HG03571 (cell line): Measurements from ENCODE around the gene PRICKLE3.
"Not testable (repeated sequence)": the region's sequence is repeated elsewhere in the genome, so short reads cannot be mapped to it uniquely, and the experiment has no call there.

ENCODE experiments used
- ATAC-seq: cut with Tn5 transposase; IDR thresholded peaks from one replicate; pipeline ENCODE4 v1.9.1; 2021; ENCODE audit not compliant: unreplicated experiment

Gene PRICKLE3

DNA sequence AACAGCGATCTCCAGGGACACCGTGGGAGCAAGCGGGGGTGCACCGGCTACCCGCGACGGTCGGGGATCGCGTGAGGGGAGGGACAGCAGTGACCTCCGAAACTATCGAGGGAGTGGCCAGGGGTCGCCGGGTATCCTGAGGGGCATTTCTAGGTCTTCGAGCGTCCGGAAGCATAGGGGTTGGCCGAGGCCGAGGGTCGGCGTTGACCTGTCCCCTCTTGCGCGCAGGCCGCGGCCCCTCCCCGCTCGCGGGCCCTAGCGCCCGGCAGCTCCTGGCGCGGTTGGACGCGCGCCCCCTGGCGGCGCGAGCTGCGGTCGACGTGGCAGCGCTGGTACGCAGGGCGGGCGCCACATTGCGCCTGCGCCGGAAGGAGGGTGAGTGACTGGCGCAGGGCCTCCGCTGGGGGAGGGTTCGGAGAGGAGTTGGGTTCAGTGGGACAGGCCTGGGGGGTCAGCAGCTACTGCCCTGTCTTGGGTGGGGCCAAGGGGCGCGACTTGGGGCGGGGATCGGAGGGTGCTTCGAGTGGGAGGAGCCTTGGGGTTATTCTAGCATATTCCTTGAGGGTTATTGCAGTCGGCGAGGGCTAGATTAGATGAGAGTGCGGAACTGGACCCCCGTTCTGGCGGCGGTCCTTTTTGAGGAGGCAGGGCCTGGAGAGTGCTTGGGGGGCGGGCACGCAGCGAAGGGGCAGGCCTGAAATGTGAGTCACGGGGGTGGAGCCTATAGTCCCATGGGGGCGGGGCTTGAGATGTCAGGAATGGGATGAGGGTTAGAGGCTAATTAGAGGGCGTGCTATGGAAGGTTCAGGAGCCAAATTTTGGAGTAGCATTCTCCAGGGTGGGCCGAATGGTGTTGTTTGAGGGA, 22.4 kb downstream of the PRICKLE3 start:
- ATAC-seq: peak; percentile 37

- no peak for ATAC-seq
These were observed 23.6 kb downstream of the PRICKLE3 start, which contains the start of gene MAGIX for GRCh38 chrX:49162620-49163019. TSS of gene MAGIX (plus strand) at chrX:49162758. CDS start at chrX:49162890, 132 bp downstream.

- ATAC-seq: no peak
These were observed 24.5 kb downstream of the PRICKLE3 start for GRCh38 chrX:49161632-49162031.

DNA sequence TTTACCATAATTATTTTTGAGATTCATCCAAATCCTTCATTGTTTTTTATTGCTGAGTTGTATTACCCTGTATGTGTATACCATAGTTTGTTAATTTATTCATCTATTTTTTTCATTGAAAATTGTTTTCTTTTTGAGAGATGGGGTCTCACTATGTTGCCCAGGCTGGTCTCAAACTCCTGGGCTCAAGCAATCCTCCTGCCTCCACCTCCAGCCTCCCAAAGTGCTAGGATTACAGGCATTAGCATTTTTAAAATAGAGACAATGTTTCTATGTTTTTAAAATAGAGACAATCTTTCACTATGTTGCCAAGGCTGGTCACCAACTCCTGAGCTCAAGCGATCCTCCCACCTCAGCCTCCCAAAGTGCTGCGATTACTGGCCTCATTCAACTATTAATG, 25.3 kb downstream of the PRICKLE3 start:
- no peak for ATAC-seq

DNA sequence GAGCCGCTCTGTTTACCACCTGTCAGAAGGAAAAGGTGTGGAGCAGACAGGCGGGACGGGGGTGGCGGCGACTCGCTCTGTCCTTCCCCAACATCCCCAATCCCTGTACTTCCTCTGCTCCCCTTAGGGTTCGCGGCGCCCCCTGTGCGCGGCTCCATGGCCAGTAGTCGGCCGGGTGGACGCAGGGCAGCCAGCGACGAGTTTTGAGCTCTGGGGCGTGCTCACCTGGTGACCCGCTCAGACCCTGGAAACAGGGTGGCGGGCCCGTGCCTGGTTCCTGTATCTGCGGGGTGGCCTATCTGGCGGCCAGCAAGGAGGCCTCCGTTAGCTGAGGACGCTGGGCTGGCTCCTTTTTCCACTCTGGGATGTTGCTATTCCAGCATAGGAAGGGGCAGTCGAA, 29.0 kb downstream of the PRICKLE3 start:
- ATAC-seq: no peak

DNA sequence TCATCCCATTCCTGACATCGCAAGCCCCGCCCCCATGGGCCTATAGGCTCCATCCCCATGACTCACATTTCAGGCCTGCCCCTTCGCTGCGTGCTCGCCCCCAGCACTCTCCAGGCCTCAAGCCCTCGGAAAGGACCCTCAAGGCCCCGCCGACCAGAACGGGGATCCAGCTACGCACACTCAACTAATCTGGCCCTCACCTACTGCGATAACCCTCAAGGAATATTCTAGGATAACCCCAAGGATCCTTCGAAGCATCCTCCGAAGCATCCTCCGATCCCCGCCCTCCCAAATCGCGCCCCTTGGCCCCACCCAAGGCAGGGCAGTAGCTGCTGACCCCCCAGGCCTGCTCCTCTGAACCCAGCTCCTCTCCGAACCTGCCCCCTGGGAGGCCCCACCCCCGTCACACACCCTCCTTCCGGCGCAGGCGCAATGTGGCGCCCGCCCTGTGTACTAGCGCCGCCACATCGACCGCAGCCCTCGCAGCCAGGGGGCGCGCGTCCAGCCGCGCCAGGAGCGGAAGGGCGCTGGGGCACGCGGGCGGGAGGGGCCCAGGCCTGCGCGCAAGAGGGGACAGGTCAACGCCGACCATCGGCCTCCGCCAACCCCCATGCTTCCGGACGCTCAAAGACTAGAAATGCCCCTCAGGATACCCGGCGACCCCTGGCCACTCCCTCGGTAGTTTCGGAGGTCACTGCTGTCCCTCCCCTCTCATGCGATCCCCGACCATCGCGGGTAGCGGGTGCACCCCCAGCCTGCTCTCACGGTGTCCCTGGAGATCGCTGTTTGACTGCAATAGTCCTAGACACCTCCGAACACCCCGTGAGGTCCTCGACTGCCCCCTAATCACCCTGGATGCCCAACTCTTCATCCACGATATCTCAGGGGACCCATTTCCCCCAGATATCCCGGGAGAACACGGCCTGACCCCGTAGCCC, 30.0 kb downstream of the PRICKLE3 start:
- ATAC-seq: peak; percentile 87

DNA sequence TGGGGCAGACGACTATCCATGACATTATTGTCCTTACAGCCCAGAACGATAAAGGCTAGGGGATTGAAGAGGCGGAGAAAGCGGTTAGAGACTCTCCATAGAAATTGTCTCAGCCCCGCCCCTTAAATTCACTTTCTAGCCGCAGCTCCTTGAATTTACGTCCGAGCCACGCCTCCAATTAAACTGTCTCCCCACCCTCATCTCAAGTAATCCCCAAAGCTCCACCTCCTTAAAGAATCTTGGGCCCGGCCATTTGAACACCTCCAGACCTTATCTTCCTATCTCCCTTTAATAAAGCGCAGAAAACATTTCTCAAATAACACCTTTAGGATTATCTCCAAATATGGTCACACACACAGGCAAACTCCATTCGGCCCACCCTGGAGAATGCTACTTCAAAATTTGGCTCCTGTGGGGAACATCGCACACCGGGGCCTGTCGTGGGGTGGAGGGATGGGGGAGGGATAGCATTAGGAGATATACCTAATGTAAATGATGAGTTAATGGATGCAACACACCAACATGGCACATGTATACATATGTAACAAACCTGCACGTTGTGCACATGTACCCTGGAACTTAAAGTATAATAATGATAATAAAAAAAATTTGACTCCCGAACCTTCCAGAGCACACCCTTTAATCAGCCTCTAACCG, 30.8 kb downstream of the PRICKLE3 start:
- ATAC-seq: no peak

DNA sequence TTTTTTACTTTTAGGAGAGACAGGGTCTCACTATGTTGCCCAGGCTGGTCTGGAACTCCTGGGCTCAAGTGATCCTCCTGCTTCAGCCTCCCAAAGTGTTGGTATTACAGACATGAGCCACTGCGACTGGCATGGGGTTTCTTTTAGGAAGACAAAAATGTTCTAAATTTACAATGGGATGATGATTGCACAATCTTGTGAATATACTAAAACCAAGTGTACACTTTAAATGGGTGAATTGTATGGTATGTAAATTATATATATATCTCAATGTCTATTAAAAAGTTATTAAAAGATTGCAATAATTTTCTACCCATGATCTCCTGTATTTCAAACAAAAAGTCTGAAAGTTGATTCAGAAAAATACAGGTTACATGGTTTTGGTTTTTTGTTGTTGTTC, 32.7 kb downstream of the PRICKLE3 start:
- no peak for ATAC-seq

- not testable (repeated sequence) for ATAC-seq
These were observed 36.9 kb downstream of the PRICKLE3 start for GRCh38 chrX:49149291-49149690.

- not testable (repeated sequence) for ATAC-seq
These were observed 37.6 kb downstream of the PRICKLE3 start for GRCh38 chrX:49148390-49149100.

GRCh38 chrX:49147936-49148335, 38.2 kb downstream of the PRICKLE3 start:
- no peak for ATAC-seq

GRCh38 chrX:49147282-49147681, 38.9 kb downstream of the PRICKLE3 start:
- no peak for ATAC-seq

DNA sequence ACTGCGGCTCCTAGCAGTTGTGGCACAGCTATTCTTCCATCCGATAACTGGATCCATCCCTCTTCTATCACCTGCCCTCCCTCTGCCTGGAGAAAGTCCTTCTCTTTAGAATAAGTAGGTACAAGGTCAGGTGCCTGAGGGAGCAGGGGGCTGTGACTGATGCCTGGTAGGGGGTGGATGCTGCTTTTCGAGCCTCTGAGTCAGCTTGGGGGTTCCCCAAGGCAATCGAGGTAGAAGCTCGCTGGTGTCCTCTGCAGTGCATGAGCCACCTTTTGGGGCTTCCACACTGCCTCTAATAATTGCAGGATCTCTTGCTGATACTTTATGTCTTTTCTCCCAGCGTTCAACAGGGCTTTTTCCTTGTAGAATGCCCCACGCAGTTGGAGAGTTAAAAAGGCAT, 43.0 kb downstream of the PRICKLE3 start:
- not testable (repeated sequence) for ATAC-seq

DNA sequence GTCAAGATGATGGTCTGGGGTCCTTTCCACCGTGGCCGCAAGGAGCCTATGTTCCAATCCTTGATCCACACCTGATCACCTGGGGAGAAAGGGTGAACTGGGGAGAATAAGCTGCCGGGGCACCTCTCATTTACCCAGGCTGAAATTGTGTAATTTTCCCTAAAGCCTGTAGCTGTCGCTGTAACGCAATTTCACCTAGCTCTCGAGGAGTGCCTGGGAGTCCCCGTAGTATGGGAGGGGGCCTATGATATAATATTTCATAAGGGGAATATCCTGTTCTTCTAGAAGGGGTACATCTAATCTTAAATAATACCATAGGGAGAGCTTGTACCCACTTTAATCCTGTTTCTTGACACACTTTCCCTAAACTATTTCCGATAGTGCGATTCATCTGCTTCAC, 43.9 kb downstream of the PRICKLE3 start:
- not testable (repeated sequence) for ATAC-seq

DNA sequence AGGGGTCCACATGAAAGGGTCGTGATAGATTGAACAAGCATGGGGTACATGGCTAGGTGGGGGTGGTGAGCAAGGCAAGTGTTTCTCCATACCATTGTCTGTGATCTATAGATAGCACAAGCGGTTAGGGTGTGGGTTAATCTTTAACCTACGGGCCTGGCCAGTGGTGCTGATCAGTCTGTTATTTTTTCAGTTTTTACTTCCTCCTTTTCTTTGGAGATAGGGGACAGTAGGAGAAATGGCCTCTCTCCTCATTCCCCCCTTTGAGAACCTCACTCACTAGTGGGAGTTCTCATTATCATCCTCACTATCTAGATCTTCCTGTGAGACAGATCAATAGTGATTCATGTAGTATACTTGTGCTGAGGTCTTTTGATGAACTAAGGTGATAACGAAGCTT, 46.5 kb downstream of the PRICKLE3 start:
- ATAC-seq: no peak

DNA sequence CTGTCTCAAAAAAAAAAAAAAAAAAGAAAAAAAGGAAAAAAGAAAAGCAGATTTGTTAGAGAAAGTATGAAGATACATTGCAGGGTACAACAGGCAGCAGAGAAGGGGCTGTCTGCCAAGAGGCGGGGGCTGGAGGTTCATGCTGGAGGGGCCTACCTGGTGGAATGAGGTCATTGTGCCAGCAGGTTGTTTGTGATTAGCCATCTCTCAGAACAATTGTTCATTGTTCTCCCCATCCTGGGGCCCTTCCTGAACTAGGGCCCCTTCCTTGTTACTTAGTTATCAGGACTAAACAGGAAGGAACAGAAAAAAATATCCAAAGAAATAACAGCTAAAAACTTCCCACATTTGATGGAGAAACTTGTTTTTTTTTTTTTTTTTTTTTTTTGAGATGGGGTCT, 48.7 kb downstream of the PRICKLE3 start:
- no peak for ATAC-seq

DNA sequence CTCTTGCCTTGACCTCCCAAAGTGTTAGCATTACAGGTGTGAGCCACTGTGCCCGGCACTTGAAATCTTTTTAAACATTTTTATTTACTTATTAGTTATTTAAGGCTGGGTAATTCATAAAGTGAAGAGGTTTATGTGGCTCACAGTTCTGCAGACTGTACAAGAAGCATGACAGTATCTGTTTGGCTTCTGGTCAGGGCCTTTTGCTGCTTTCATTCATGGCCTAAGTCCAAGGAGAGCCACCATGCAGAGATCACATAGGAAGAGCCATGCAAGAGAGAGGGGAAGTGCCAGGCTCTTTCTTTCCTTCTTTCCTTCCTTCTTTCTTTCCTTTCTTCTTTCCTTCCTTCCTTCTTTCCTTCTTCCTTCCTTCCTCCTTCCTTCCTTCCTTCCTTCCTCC, 52.4 kb downstream of the PRICKLE3 start:
- ATAC-seq: no peak

- not testable (repeated sequence) for ATAC-seq
These were observed 53.9 kb downstream of the PRICKLE3 start for GRCh38 chrX:49132275-49132674.

GRCh38 chrX:49129427-49129826, 56.7 kb downstream of the PRICKLE3 start:
- no peak for ATAC-seq

DNA sequence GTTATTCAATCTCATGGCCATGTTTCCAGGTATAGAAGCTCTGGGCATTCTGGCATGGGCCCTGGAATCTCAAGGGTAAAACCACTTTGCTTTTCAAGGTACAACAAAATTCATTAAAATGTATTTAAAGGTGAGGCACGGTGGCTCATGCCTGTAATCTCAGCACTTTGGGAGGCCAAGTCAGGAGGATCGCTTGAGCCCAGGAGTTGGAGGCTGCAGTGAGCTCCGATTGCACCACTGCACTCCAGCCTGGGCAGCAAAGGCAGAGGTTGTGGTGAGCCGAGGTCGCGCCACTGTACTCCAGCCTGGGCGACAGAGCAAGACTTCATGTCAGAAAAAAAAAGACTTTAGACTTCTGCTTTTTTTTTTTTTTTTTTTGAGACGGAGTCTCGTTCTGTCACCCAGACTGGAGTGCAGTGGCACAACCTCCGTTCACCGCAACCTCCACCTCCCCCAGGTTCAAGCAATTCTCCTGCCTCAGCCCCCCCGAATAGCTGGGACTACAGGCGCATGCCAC, 58.4 kb downstream of the PRICKLE3 start:
- not testable (repeated sequence) for ATAC-seq
